HepG2 (cell line): ENCODE measurements around the gene FAM83C. TPM values are rescaled to one million over a fixed set of nuclear protein-coding genes. Genes with fewer than 3 reads are reported as not detected.

Experiments
- GATAD2A ChIP-seq: IDR thresholded peaks from 2 replicates; pipeline ENCODE4 v1.6.1; 2016
- GTF3A ChIP-seq: sonication (generic); formaldehyde crosslinking; conservative IDR thresholded peaks from 2 replicates; pipeline ENCODE4 v1.4.0; 2020; ENCODE audit warnings: mild to moderate bottlenecking, missing genetic modification reagents
- KAT8 ChIP-seq: IDR thresholded peaks from 2 replicates; pipeline ENCODE4 v1.6.1; 2016; ENCODE audit warnings: missing genetic modification reagents, missing compliant biosample characterization
- MAZ ChIP-seq, 2 experiments: sonication (generic) in 1 of 2; formaldehyde crosslinking in 1 of 2; IDR thresholded peaks; 2 replicates each; pipeline versions ENCODE4 v1.5.0 to v1.6.1; 2012 to 2020; ENCODE audit warnings: low read depth in 2 of 2, mild to moderate bottlenecking in 2 of 2, borderline replicate concordance in 1 of 2, improper control_type of control experiment in 1 of 2, low read length in 1 of 2, missing genetic modification reagents in 1 of 2, moderate library complexity in 1 of 2
- NBN ChIP-seq: fragments of 450-650 bp; conservative IDR thresholded peaks from 2 replicates; pipeline ENCODE4 v1.6.1; 2017
- PAX8 ChIP-seq: sonication (generic); formaldehyde crosslinking; IDR thresholded peaks from 2 replicates; pipeline ENCODE4 v1.8.0; 2022; ENCODE audit warnings: mild to moderate bottlenecking, missing genetic modification reagents, borderline replicate concordance
- STAG1 ChIP-seq: sonication (generic); formaldehyde crosslinking; IDR thresholded peaks from 2 replicates; pipeline ENCODE4 v1.4.0; 2020; ENCODE audit warnings: missing genetic modification reagents
- ZBTB20 ChIP-seq: sonication (generic); formaldehyde crosslinking; IDR thresholded peaks from 2 replicates; pipeline ENCODE4 v1.8.1; 2023; ENCODE audit warnings: missing genetic modification reagents, low read depth, mild to moderate bottlenecking, borderline replicate concordance
- ZIK1 ChIP-seq: sonication (generic); formaldehyde crosslinking; IDR thresholded peaks from 2 replicates; pipeline ENCODE4 v1.5.0; 2020; ENCODE audit warnings: mild to moderate bottlenecking, low read depth, missing genetic modification reagents, borderline replicate concordance
- ZNF235 ChIP-seq: sonication (generic); formaldehyde crosslinking; IDR thresholded peaks from 2 replicates; pipeline ENCODE4 v1.8.1; 2023; ENCODE audit warnings: mild to moderate bottlenecking, missing genetic modification reagents, borderline replicate concordance
- ZNF331 ChIP-seq: sonication (generic); formaldehyde crosslinking; IDR thresholded peaks from 2 replicates; pipeline ENCODE4 v1.4.0; 2020; ENCODE audit warnings: missing genetic modification reagents
- ZNF337 ChIP-seq: sonication (generic); formaldehyde crosslinking; IDR thresholded peaks from 2 replicates; pipeline ENCODE4 v1.5.1; 2020; ENCODE audit warnings: missing genetic modification reagents, low read depth, mild to moderate bottlenecking, borderline replicate concordance
- ZNF501 ChIP-seq: sonication (generic); formaldehyde crosslinking; IDR thresholded peaks from 2 replicates; pipeline ENCODE4 v1.5.1; 2020; ENCODE audit warnings: mild to moderate bottlenecking, moderate library complexity, missing genetic modification reagents
- ZNF619 ChIP-seq: sonication (generic); formaldehyde crosslinking; IDR thresholded peaks from 2 replicates; pipeline ENCODE4 v1.4.0; 2020; ENCODE audit warnings: mild to moderate bottlenecking, missing genetic modification reagents
- ZNF775 ChIP-seq: sonication (generic); formaldehyde crosslinking; IDR thresholded peaks from 2 replicates; pipeline ENCODE4 v1.4.0; 2020; ENCODE audit warnings: missing genetic modification reagents, mild to moderate bottlenecking, moderate library complexity, borderline replicate concordance
- ZNF790 ChIP-seq: sonication (generic); formaldehyde crosslinking; IDR thresholded peaks from 2 replicates; pipeline ENCODE4 v1.8.0; 2022; ENCODE audit warnings: missing genetic modification reagents, mild to moderate bottlenecking, borderline replicate concordance
- polyA plus RNA-seq, 8 experiments: library from polyadenylated mRNA; depleted of rRNA in 3 of 8; stranded (reverse) in 7 of 8; unstranded in 1 of 8; fragments of >200 nt; fragmentation: Illumina TruSeq in 4 of 8; extraction: Trizol in 4 of 8; gene quantifications; 2 replicates each; pipeline versions ENCODE4 v1.2.1 to v1.2.3, GENCODE V29; 2011 to 2016; ENCODE audit warnings: low read depth in 4 of 8, missing spikeins in 1 of 8, mixed read lengths in 1 of 8; ENCODE audit not compliant: insufficient read depth in 1 of 8
- total RNA-seq, 5 experiments: library from RNA; depleted of rRNA; stranded (reverse); fragments of >200 nt; fragmentation: Illumina TruSeq; extraction: Trizol; gene quantifications; 2 replicates each; pipeline ENCODE4 v1.2.3, GENCODE V29; 2016; ENCODE audit warnings: low read depth in 1 of 5
- TF ChIP-seq, protein P1 (sequence below): sonication (generic); formaldehyde crosslinking; conservative IDR thresholded peaks from 2 replicates; pipeline ENCODE4 v1.4.0; 2020; ENCODE audit warnings: missing genetic modification reagents
- TF ChIP-seq, protein P2 (sequence below): sonication (generic); formaldehyde crosslinking; conservative IDR thresholded peaks from 2 replicates; pipeline ENCODE4 v1.4.0; 2020; ENCODE audit warnings: missing genetic modification reagents
- TF ChIP-seq, protein P3 (sequence below): sonication (generic); formaldehyde crosslinking; IDR thresholded peaks from 2 replicates; pipeline ENCODE4 v1.4.0; 2020; ENCODE audit warnings: mild to moderate bottlenecking, missing genetic modification reagents
- TF ChIP-seq, protein P4 (sequence below): sonication (generic); formaldehyde crosslinking; IDR thresholded peaks from 2 replicates; pipeline ENCODE4 v1.4.0; 2020; ENCODE audit warnings: missing genetic modification reagents, low read depth, mild to moderate bottlenecking, borderline replicate concordance

Gene FAM83C
- total and polyA plus RNA-seq, 2 of the 13 experiments (the other 11 are each of a cell fraction or from before 2014, with no cell fraction given) = 0.04 TPM; not detected in 1

DNA sequence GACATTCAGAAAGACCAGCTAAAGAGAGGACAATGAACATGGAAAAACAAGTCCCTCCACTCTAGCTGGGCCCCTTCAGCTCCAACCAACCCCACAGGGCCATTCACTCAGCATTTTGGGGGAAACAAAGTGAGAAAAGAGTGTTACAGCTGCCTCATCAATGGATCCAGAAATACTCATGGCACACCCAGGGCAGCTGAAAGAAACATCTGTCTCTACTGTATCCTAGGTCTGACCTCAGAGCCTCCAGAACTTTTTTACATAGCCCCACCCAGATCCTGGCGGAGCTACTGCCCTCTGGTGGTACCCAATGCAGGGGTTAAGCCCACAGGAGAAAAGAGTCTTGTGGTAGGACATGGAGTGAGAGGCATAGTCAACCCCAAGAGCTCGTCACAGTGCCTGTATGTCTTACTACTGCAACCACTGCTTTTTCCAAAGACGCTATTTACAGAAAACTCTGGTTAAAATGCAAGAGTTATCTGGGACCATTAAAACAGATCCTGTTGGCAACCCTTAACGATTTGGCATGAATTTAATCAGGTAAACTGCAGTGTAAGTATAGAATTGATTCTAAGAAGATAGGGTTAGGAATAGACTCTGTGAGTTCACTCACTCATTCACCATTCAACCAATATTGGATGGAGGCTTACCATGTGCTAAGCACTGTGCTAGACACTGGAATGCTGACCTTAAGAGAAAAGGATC, 37.4 kb upstream of the FAM83C start (continued):
- TF ChIP-seq, protein P1, sequence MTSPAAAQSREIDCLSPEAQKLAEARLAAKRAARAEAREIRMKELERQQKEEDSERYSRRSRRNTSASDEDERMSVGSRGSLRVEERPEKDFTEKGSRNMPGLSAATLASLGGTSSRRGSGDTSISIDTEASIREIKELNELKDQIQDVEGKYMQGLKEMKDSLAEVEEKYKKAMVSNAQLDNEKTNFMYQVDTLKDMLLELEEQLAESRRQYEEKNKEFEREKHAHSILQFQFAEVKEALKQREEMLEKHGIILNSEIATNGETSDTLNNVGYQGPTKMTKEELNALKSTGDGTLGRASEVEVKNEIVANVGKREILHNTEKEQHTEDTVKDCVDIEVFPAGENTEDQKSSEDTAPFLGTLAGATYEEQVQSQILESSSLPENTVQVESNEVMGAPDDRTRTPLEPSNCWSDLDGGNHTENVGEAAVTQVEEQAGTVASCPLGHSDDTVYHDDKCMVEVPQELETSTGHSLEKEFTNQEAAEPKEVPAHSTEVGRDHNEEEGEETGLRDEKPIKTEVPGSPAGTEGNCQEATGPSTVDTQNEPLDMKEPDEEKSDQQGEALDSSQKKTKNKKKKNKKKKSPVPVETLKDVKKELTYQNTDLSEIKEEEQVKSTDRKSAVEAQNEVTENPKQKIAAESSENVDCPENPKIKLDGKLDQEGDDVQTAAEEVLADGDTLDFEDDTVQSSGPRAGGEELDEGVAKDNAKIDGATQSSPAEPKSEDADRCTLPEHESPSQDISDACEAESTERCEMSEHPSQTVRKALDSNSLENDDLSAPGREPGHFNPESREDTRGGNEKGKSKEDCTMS = 0 out of 2 replicates have a peak, but pooled peaks have one; percentile 45
- TF ChIP-seq PAX8 (no peak), ZNF775 (peak; percentile 38; the same call in 1 of the 2 replicates), MAZ (IDR thresholded peaks at IDR 0.05; ENCODE audit: borderline replicate concordance, low read depth, low read length) (peak; percentile 57; the same call in 1 of the 2 replicates), MAZ (CRISPR knock-in tag; IDR thresholded peaks at IDR 0.05; ENCODE audit: low read depth) (0 out of 2 replicates have a peak, but pooled peaks have one; percentile 49), KAT8 (CRISPR knock-in tag) (peak; percentile 77), ZNF235 (CRISPR knock-in tag) (0 out of 2 replicates have a peak, but pooled peaks have one; percentile 3), ZNF790 (CRISPR knock-in tag) (no peak), GTF3A (CRISPR knock-in tag) (no peak), ZIK1 (CRISPR knock-in tag) (no peak), ZNF619 (CRISPR knock-in tag) (no peak), NBN (no peak), ZNF337 (CRISPR knock-in tag) (no peak), ZNF501 (CRISPR knock-in tag) (0 out of 2 replicates have a peak, but pooled peaks have one; percentile 32), GATAD2A (CRISPR knock-in tag) (peak; percentile 57), ZNF331 (CRISPR knock-in tag) (no peak), STAG1 (peak; percentile 72), ZBTB20 (no peak)
- TF ChIP-seq, protein P2, sequence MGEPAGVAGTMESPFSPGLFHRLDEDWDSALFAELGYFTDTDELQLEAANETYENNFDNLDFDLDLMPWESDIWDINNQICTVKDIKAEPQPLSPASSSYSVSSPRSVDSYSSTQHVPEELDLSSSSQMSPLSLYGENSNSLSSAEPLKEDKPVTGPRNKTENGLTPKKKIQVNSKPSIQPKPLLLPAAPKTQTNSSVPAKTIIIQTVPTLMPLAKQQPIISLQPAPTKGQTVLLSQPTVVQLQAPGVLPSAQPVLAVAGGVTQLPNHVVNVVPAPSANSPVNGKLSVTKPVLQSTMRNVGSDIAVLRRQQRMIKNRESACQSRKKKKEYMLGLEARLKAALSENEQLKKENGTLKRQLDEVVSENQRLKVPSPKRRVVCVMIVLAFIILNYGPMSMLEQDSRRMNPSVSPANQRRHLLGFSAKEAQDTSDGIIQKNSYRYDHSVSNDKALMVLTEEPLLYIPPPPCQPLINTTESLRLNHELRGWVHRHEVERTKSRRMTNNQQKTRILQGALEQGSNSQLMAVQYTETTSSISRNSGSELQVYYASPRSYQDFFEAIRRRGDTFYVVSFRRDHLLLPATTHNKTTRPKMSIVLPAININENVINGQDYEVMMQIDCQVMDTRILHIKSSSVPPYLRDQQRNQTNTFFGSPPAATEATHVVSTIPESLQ (CRISPR knock-in tag) = 0 out of 2 replicates have a peak, but pooled peaks have one; percentile 65
- TF ChIP-seq, protein P3, sequence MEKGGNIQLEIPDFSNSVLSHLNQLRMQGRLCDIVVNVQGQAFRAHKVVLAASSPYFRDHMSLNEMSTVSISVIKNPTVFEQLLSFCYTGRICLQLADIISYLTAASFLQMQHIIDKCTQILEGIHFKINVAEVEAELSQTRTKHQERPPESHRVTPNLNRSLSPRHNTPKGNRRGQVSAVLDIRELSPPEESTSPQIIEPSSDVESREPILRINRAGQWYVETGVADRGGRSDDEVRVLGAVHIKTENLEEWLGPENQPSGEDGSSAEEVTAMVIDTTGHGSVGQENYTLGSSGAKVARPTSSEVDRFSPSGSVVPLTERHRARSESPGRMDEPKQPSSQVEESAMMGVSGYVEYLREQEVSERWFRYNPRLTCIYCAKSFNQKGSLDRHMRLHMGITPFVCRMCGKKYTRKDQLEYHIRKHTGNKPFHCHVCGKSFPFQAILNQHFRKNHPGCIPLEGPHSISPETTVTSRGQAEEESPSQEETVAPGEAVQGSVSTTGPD (CRISPR knock-in tag) = no peak
- TF ChIP-seq, protein P4, sequence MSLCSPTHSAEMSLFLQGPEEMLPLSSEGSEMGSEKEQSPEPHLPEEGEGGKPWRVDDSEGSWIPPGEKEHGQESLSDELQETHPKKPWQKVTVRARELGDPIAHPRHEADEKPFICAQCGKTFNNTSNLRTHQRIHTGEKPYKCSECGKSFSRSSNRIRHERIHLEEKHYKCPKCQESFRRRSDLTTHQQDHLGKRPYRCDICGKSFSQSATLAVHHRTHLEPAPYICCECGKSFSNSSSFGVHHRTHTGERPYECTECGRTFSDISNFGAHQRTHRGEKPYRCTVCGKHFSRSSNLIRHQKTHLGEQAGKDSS (CRISPR knock-in tag) = peak; percentile 65; the same call in 1 of the 2 replicates
